ENCODE measurements around the gene HSPA9. TPM values are rescaled to one million over a fixed set of nuclear protein-coding genes. Genes with fewer than 3 reads are reported as not detected.

HSPA9 gene
- polyA plus RNA-seq, 3 donors = 67.8 to 82.4 (median 81.8) TPM

GRCh38 chr5:138528208-138528607 lies 47.0 kb downstream of the HSPA9 start:
- peaks cover 99% of the 10 kb centered on the region for H3K79me2 ChIP-seq (ENCODE audit: insufficient read depth, low read length)

GRCh38 chr5:138527170-138527569 lies 48.0 kb downstream of the HSPA9 start:
- H3K4me3 Mint-ChIP-seq = no peak overlapping the region
- no peaks in the 10 kb centered on the region for H3K27me3 Mint-ChIP-seq (ENCODE audit: low read depth in 3 of 3)
- Histone ChIP-seq H3K79me2 (ENCODE audit: insufficient read depth, low read length) (peaks cover 99% of the 10 kb centered on the region), H3K27me3 (ENCODE audit: control insufficient read depth in 2 of 2, insufficient read depth in 2 of 2, low read length in 2 of 2) (no peaks in the 10 kb centered on the region), H3K4me2 (replicated peaks; ENCODE audit: extremely low read depth, low read length, poor library complexity, severe bottlenecking) (no peak overlapping the region), H3K4me3 (replicated peaks in 1 of 3; ENCODE audit: low read depth in 2 of 3, low read length in 3 of 3) (no peak overlapping the region), H3K9me3 (replicated peaks in 1 of 2; ENCODE audit: control insufficient read depth in 1 of 2, insufficient read depth in 1 of 2, low read length in 2 of 2) (no peaks in the 10 kb centered on the region), H3K9ac (ENCODE audit: insufficient read depth, low read length, poor library complexity, severe bottlenecking) (no peak overlapping the region), H2AFZ (ENCODE audit: insufficient read depth, low read depth, low read length, poor library complexity, severe bottlenecking) (no peak overlapping the region), H4K20me1 (ENCODE audit: insufficient read depth, low read length) (peaks cover 100% of the 10 kb centered on the region), H3K4me1 (ENCODE audit: control insufficient read depth in 1 of 2, insufficient read depth in 2 of 2, low read length in 2 of 2) (no peaks in the 10 kb centered on the region), H3K27ac (ENCODE audit: low read depth in 1 of 2, low read length in 2 of 2) (no peak overlapping the region), H3K36me3 (replicated peaks in 1 of 2; ENCODE audit: control insufficient read depth in 1 of 2, insufficient read depth in 2 of 2, low read length in 2 of 2) (peaks cover 16 to 59% of the 10 kb centered on the region in 2 donors)
- peaks cover 15% of the 10 kb centered on the region for H3K4me1 Mint-ChIP-seq
- no peaks in the 10 kb centered on the region for H3K9me3 Mint-ChIP-seq
- no peak overlapping the region for H3K27ac Mint-ChIP-seq
- TF ChIP-seq, protein P1, sequence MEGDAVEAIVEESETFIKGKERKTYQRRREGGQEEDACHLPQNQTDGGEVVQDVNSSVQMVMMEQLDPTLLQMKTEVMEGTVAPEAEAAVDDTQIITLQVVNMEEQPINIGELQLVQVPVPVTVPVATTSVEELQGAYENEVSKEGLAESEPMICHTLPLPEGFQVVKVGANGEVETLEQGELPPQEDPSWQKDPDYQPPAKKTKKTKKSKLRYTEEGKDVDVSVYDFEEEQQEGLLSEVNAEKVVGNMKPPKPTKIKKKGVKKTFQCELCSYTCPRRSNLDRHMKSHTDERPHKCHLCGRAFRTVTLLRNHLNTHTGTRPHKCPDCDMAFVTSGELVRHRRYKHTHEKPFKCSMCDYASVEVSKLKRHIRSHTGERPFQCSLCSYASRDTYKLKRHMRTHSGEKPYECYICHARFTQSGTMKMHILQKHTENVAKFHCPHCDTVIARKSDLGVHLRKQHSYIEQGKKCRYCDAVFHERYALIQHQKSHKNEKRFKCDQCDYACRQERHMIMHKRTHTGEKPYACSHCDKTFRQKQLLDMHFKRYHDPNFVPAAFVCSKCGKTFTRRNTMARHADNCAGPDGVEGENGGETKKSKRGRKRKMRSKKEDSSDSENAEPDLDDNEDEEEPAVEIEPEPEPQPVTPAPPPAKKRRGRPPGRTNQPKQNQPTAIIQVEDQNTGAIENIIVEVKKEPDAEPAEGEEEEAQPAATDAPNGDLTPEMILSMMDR (IDR thresholded peaks at IDR 0.05) = no peak
- peaks cover 26 to 76% of the 10 kb centered on the region in 2 donors for H3K36me3 Mint-ChIP-seq
- WGBS (ENCODE audit: insufficient coverage) = no CpG with 5 or more reads among the region's 1 CpG
- intact Hi-C loops (cut with micrococcal nuclease) = no loop called here
- DNase-seq = no peak

More at GRCh38 chr5:138528208-138528607, 47.0 kb downstream of the HSPA9 start:
- Mint-ChIP-seq H3K4me1 (peaks cover 12% of the 10 kb centered on the region), H3K9me3 (no peaks in the 10 kb centered on the region), H3K27ac (no peak overlapping the region), H3K4me3 (no peak overlapping the region), H3K27me3 (ENCODE audit: low read depth in 3 of 3) (no peaks in the 10 kb centered on the region), H3K36me3 (peaks cover 26 to 76% of the 10 kb centered on the region in 2 donors)
- TF ChIP-seq, protein P1 (IDR thresholded peaks at IDR 0.05) = no peak
- Histone ChIP-seq H3K9me3 (replicated peaks in 1 of 2; ENCODE audit: control insufficient read depth in 1 of 2, insufficient read depth in 1 of 2, low read length in 2 of 2) (no peaks in the 10 kb centered on the region), H3K36me3 (replicated peaks in 1 of 2; ENCODE audit: control insufficient read depth in 1 of 2, insufficient read depth in 2 of 2, low read length in 2 of 2) (peaks cover 16 to 69% of the 10 kb centered on the region in 2 donors), H3K4me1 (ENCODE audit: control insufficient read depth in 1 of 2, insufficient read depth in 2 of 2, low read length in 2 of 2) (no peaks in the 10 kb centered on the region), H3K27ac (ENCODE audit: low read depth in 1 of 2, low read length in 2 of 2) (no peak overlapping the region), H3K27me3 (ENCODE audit: control insufficient read depth in 2 of 2, insufficient read depth in 2 of 2, low read length in 2 of 2) (no peaks in the 10 kb centered on the region), H2AFZ (ENCODE audit: insufficient read depth, low read depth, low read length, poor library complexity, severe bottlenecking) (no peak overlapping the region), H3K9ac (ENCODE audit: insufficient read depth, low read length, poor library complexity, severe bottlenecking) (no peak overlapping the region), H3K4me2 (replicated peaks; ENCODE audit: extremely low read depth, low read length, poor library complexity, severe bottlenecking) (no peak overlapping the region), H4K20me1 (ENCODE audit: insufficient read depth, low read length) (peaks cover 100% of the 10 kb centered on the region), H3K4me3 (replicated peaks in 1 of 3; ENCODE audit: low read depth in 2 of 3, low read length in 3 of 3) (no peak overlapping the region)
- intact Hi-C loops (cut with micrococcal nuclease) = no loop called here
- WGBS (ENCODE audit: insufficient coverage) = no CpG with 5 or more reads among the region's 1 CpG
- no peak for DNase-seq
